NOMO-1 treated with dmso at 0.1 percent for 144 hours (cell line): ENCODE results near the gene SH3PXD2B.
"Not testable (repeated sequence)": the region's sequence is repeated elsewhere in the genome, so short reads cannot be mapped to it uniquely, and the experiment has no call there.

Source experiments
- DNase-seq: peaks from one replicate; lab custom pipeline; 2025; ENCODE audit not compliant: unreplicated experiment; lab: John Stamatoyannopoulos, UW

Gene SH3PXD2B

DNA sequence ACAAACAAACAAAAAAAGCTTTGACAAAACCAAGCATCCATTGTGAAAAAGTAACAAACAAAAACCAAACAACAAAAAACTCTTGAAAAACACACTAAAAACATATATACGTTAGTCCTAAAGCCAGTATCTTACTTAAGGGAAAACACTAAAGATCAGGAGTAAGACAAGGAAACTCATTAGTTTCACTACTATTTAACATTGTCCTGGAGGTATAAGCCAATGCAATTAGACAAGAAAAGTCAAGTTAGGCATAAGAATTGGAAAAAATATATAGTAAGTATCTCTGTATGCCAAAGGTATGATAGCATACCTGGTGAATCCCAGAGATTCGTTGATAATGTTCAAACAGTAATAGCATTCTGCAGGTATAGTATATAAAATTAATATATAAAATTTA is 148.9 kb downstream of the SH3PXD2B start:
- DNase-seq: no peak

DNA sequence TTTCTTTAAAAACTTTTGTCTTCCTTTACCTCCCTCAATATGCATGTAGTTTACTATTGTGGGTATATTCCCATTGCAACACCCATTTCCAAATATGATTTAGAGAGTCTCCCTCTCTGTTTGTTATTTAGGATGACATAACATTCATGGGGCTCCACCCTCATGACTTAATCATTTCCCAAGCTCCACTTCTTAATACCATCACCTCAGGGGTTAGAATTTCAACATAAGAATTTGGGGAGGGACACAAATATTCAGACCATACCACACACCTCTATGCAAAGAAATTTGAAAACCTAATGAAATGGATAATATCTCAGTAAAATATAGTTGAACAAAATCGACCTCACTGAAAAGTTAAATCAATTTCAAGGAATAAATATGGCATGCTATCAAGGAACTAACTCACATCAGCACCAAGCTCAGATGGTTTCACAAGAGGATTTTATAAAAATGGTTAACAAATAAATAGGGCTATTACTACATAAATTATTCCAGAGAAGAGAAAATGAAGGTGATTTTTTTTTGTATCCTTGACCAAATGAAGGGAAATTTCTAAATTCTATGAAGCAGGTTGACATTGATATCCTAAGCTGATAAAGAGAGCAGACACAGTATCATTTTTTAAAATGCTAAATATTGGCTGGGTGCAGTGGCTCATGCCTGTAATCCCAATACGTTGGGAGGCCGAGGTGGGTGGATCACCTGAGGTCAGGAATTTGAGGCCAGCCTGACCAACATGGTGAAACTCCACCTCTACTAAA is 150.6 kb downstream of the SH3PXD2B start:
- no peak for DNase-seq

DNA sequence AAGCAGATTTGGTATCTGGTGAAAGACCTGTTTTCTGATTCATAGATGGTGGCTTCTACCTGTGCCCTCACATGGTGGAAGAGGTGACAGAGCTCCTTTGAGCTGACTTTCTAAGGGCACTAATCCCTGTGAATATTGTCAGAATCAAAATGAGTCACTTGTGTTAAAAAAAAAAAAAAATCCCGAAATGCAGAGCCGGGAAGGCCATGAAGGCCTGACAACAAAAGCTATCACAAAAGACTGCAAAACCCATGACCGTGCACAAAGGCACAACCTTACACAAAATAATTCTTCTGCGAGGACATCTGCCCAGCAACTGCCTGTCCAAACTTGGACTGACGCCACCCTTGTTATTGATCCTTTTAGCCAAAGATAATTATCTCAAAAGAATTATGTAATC is 151.2 kb downstream of the SH3PXD2B start:
- DNase-seq: no peak

DNA sequence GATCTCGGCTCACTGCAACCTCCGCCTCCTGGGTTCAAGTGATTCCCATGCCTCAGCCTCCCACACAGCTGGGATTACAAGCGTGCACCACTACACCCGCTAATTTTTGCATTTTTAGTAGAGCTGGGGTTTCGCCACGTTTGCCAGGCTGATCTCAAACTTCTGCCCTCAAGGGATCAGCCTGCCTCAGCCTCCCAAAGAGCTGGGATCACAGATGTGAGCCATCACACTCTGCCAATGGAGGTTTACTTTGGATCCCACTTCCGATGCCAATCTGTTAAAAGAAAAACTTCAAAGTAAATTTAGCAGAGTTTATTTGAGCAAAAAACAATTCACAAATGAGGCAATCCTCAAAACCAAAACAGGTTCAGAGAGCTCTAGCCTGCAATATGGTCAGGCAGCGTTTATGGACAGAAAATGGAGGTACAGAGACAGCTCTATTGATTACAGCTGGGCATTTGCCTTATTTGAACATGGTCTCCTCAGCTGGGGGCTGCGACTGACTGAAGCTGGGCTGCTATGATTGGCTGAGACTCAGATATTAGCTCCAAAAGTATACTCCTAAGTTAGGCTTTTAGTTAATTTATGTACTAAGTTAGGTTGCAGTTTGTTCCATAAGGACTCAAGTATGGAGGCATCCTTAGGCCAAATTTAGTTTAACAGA is 152.1 kb downstream of the SH3PXD2B start:
- no peak for DNase-seq

DNA sequence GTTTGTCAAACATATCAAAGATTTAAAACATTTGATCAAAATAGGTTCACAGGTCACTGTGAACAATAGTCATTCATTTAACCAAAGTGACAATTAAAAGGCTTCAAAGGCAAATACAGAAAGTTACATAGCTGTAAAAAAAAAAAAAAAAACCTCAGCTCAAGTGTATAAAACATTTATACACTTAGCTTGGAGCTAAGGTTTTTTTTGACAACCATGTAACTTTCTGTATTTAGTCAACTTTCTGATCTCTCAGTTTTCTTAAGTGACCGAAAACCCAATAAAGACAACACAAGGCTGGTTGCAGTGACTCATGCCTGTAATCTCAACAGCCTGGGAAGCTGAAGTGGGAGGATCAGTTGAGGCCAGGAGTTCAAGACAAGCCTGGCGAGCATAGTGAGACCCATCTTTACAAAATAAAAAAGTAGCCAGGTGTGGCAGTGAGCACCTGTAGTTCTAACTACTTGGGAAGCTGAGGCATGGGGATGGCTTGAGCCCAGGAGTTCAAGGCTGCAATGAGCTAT is 154.3 kb downstream of the SH3PXD2B start:
- DNase-seq: no peak

DNA sequence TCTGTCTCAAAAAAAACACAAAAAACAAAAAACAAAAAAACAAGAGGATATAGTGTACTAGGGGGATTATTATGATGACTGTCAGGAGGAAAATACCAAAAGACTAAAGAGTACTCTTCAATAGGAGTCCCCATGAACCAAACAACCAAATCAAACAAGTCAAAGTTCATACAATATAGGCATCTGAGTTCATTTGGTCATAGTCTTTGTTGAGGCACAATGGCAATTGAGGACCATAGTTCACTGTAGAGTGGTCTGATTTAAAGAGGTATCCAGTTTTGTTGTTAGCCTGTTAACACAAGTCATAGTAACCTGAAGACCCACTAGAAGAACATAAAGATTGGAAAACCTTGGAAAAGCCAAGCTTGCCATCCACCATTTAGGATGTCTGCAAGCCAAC is 159.5 kb downstream of the SH3PXD2B start:
- DNase-seq: no peak

DNA sequence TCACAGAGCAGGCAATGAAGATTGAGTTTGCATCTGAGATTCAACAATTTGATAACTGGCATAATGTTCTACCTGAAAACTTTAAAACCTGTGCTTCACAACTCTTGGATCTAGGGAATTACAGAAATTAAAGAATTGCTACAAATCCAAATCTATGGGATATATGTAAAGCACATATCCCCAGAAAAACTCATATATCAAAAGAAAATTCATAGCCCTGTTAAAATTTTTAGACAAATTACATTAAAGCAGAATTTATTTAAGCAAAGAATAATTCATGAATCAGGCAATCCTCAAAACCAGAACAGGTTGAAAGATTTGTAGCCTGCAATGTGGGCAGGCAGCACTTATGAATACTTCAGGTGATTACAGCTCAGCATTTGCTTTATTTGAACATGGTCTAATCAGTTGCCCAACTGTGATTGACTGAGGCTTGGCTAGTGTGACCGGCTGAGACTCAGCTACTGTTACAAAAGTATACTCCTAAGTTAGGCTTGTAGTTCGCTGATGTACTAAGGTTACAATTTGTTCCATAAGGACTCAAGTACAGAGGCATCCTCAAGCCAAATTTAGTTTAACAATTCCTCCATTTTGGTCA is 160.5 kb downstream of the SH3PXD2B start:
- DNase-seq: no peak

DNA sequence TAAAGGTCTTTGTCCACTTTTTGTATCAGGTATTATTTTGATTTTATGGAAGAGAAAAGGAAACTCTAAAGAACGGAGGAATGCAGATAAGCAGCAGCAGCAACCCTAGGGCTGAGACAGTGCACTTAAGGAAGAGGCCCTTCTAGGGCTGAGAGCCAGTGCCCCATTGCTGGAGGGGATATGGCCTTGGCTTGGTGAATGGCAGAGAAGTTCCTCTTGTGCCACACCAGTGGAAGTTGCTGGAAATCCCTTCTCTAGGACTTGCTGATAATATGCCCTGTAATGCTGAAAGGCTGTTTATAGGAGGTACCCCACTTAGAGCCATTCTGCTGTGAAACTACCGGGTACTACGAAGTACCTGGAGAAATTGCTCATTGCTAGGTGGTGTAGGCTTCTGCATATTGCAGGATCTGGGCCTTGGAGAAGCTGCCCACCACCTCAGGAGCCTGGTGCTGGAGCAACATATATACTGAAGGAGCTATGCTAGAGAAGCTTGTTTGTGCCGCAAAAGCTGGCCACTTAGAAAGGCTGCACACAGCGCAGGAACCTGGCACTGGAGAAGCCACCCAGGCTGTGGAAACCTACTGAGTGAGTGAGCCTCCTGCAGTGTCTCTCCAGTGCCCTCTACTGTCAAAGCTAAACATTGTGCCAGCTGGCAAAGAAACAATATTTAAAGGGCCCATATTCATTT is 161.1 kb downstream of the SH3PXD2B start:
- peak; percentile 23 for DNase-seq

DNA sequence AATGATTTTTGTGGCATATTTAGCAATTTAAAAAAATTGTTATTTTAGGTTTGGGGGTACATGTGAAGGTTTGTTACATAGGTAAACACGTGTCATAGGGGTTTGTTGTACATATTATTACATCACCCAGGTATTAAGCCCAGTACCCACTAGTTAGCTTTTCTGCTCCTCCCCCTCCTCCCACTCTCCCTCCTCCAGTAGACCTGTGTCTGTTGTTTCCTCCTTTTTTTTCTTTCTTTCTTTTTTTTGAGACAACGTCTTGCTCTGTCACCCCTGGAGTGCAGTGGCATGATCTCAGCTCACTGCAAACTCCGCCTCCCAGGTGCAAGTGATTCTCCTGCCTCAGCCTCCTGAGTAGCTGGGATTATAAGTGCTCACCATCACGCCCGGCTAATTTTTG is 162.5 kb downstream of the SH3PXD2B start:
- not testable (repeated sequence) for DNase-seq

DNA sequence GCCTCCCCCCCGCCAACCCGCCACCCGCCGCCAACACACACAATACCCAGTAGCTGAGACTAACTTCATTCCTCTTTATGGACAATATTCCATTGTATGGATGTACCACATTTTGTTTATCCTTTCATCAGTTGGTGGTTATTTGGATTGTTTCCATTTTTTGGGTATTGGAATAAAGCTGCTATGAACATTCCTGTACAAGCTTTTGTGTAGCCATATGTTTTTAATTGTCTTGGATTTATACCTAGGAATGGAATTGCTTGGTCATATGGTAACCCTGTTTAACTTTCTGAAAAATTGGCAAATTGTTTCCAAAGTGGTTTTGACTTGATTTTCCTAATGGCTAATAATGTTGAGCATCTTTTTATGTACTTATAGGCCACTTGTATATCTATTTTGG is 165.9 kb downstream of the SH3PXD2B start:
- DNase-seq: no peak

DNA sequence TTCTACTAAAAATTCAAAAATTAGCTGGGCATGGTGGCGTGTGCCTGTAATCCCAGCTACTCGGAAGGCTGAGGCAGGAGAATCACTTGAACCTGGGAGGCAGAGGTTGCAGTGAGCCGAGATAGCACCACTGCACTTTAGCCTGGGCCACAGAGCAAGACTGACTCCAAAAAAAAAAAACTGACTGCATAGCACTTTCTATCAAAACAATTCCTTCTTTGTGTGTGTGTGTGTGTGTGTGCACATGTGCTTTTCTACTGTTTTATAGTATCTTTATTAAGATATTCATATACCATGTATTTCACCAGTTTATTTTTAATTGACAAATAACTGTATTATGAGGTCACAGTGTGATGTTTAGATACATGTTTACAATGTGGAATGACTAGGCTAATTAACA is 167.2 kb downstream of the SH3PXD2B start:
- not testable (repeated sequence) for DNase-seq

DNA sequence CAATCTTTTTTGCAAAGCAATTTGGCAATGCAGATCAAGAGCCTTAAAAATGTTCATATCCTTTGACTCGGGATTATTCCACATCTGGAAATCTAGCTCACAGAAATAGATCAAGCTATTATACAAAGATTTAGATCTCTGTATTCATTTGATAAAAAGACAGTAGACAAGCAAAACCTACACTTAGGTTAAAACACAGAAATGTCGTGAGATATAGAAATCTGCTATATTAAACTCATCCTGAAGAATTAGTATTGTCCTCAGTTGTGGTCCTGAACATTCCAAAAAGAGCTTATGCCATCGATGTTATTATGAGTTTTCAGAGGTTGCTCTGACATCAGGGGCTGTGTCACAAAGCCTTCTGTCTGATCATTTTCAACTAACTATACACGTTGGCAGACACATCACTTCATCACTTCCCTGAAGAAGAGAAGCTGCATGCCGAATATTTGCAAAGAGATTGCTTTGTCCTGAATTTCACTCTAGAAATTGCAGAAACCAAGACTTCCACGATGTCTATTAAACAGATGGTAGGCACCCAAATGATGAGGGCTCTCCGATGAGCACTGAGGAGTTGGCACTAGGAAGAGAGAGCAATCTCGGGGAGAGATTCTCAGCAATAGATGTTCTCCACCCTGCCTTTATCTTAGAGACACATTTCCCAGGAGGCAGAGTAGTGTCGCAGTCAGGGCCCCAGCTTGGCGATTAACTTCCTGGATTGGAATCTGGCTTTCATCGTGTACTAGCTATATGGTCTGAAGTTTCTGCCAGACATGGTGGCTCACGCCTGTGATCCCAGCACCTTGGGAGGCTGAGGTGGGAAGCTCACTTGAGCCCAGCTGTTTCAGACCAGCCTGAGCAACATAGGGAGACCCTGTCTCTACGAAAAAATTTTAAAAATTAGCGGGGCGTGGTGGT is 168.8 kb downstream of the SH3PXD2B start:
- no peak for DNase-seq

DNA sequence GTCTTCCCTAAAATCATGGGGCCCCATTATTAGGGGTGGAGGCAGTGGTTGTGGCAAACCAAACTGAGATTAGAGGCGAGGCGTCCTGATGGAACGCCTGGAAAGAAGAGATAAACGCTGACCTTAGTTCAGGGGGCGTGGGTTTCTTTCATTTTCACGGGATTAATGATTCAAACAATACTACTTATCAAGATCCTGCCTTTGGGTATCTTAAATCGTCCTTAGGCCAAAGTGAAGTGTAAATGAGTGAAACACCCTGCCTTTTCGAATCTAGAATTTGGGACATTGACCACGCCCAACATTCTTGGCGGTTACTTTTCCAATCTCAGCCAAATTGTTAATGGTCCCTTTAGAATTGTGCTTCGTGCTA is 169.7 kb downstream of the SH3PXD2B start:
- no peak for DNase-seq

DNA sequence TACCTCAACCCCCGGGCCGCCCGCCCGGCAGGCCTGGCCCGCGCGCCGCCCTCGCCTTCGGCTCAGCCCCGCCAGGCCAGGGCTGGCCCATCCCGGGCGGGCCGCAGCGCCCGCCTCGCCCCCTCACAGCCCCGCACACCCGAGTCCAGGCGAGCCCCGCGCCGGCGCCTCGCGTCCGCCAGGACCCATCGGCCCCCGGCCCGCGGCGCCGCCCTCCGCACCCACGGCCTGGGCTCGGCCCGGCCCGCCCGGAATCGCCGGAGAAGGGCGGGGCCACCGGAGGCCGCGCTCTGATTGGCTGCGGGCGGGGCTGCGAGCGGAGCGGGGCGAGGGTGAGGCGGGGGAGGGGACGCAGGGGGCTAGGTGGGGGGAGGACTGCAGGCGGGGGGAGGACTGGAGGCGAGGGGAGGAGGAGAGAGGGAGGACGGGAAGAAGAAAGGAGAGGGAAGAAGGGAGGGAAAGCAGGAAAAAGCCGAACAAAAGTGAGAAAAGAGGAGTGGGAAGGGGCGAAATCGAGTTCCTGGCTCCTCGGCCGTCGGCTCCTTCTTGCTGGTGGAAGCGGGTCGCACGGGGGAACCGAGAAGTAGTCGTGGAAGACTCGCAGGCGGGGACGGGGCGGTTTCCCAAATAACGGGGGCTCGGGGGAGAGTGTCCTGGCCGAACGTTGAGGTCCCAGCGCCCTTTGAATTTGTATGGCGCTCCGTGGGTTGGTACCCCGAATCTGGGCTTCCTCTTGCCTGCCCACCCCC is 170.3 kb downstream of the SH3PXD2B start:
- DNase-seq: peak; percentile 60

DNA sequence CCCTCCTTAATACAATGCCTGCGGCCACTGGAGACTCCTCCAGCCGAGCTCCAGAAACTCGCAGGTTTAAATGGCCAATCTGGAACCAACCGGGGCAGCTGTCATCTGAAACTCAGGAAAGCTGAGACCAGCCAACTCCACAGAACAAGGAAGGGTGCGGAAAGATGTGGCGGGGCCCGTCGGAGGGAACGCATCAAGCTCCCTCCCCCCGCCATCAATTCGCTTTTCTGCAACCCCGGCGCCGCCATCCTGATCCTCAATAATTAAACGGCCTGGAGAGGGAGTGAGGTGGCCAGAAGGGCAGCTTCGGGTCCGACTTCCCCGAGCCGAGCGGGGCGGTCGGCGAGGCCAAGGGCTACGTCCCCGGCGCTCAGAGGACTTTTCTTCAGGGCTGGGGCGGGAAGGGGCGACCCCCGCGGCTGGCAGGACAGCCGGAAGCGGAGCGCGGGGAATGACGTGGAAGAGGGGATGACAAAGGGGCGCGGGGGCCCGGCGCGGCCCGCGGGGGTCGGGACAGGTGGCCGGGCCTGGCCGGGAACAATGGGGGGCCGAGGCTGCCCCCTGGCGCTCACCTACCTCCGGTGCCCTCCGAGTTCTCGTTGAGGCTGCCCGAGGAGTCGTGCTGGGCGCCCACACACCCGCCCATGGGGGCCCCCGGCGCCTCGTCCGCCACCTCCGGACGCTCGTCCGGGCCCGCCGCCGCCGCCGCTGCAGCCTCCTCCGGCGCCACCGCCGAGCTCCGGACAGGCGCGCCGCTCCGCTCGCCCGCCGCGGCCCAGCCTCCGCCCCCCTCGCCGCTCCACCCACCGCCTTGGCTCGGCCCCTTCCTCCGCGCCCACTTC is 171.1 kb downstream of the SH3PXD2B start, which contains the start of gene UBTD2:
Gene UBTD2, minus strand, starts transcription at position 745 of the 842 bp plus-strand sequence. Its CDS starts 99 bp downstream, at position 646.
- peak; percentile 66 for DNase-seq

DNA sequence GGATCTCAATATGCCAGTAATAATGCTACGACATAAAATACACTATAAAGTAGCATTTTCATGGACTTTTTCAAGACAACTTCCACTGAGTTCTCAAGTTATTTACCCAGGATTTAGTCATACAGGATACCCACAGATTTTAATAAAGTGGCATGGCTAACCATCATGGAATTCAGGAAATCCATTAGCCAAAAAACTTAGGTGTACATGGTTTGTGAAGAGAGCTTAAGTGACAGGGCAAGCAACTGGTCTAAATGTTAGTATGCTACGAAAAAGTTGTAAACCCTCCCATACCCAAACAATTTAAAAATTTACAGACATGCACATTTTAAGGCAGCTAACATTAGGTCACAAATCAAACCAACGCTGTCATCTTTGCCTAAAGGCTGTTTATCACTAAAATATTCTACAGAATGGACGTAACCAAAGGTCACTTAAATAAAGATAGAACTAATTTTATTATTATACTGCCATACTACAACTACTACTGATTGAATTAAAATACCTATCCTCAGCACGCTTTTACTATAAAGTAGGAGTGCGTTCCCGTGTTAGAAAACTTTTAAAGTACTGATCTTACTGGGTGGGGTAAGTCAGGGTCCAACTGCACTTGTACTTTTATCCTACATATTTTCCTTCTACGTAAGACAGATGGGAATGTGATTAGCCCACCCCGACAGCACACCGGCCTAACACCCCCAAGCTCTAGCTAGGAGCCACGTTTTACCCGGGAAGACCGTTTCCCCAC is 171.9 kb downstream of the SH3PXD2B start:
- DNase-seq: no peak

DNA sequence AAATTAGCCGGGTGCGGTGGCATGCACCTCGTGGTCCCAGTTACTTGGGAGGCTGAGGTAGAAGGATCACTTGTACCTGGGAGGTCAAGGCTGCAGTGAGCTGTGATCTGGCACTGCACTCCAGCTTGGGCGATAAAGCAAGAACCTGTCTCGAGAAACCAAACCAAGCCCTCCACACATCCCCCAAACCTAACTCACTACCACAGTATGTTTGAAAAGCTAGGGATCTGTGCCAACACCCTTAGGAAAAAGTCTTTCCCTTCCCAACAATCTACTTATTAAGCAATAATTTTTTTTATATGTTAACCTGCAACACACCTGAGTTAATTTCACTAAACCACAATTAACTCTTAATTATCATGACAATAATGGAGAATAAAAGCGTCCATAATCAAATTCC is 173.0 kb downstream of the SH3PXD2B start:
- DNase-seq: no peak

DNA sequence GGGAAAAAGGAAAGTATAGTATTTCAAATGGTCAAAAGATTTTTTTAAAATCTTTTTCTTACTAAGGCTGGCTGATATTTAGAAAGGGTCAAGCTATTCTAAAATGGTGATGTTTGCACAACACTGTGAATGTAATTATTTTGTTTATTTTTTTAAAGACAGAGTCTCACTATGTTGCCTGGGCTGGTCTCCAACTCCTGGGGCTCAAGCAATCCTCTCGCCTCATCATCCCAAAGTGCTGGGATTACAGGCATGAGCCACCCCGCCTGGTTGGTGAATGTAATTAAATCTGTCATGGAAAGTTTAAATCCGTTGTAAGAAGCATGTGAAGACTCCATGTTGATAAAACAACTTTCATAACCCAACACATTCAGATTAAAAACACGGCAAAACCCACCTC is 173.4 kb downstream of the SH3PXD2B start:
- DNase-seq: no peak
